LHCN-M2 (cell line): Measurements from ENCODE around the gene ZNF534. TPM values are rescaled to one million over a fixed set of nuclear protein-coding genes. Genes with fewer than 3 reads are reported as not detected.
"Not testable (repeated sequence)": the region's sequence is repeated elsewhere in the genome, so short reads cannot be mapped to it uniquely, and the experiment has no call there.

Experiments
- DNase-seq: peaks from one replicate; pipeline ENCODE4 v3.0.0-alpha.2; 2012; ENCODE audit warnings: low read depth
- polyA plus RNA-seq: library from polyadenylated mRNA; unstranded; fragments of >200 nt; gene quantifications from one replicate; pipeline ENCODE4 v1.2.1, GENCODE V29; 2012; ENCODE audit warnings: missing spikeins
- total RNA-seq: library from RNA; depleted of rRNA; stranded (reverse); fragments of >200 nt; gene quantifications from 2 replicates; pipeline ENCODE4 v1.2.3, GENCODE V29; 2014; rRNA removed

ZNF534 gene
- not detected in 2 replicates for total RNA-seq
- polyA plus RNA-seq, result not detected

GRCh38 chr19:52428937-52429336 is at the start of gene ZNF534:
Gene ZNF534 (plus strand): TSS chr19:52429148. CDS start chr19:52431475, 2,327 bp downstream.
- no peak for DNase-seq

- no peak for DNase-seq
Observed at GRCh38 chr19:52391135-52391534, 37.8 kb upstream of the ZNF534 start.

- DNase-seq, result peak; percentile 84
Observed at GRCh38 chr19:52397310-52398080, 31.5 kb upstream of the ZNF534 start, which contains the start of gene ZNF528. Gene ZNF528 (plus strand): TSS chr19:52397849. CDS start chr19:52402014, 4,165 bp downstream.

GRCh38 chr19:52398081-52398441 is 30.9 kb upstream of the ZNF534 start:
- DNase-seq, result peak; percentile 13

- no peak for DNase-seq
Observed at GRCh38 chr19:52410276-52410675, 18.7 kb upstream of the ZNF534 start.

GRCh38 chr19:52415711-52416110 is 13.2 kb upstream of the ZNF534 start:
- no peak for DNase-seq

GRCh38 chr19:52442179-52442578 is 13.2 kb downstream of the ZNF534 start:
- no peak for DNase-seq

- no peak for DNase-seq
Observed at GRCh38 chr19:52444506-52444905, 15.6 kb downstream of the ZNF534 start.

- no peak for DNase-seq
Observed at GRCh38 chr19:52451241-52451640, 22.3 kb downstream of the ZNF534 start.

- peak; percentile 86 for DNase-seq
Observed at GRCh38 chr19:52453324-52454094, 24.6 kb downstream of the ZNF534 start, which contains the start of gene ZNF578. Gene ZNF578 (plus strand): TSS chr19:52453553. CDS start chr19:52501846, 48,293 bp downstream.

- no peak for DNase-seq
Observed at GRCh38 chr19:52464798-52465470, 36.0 kb downstream of the ZNF534 start.

GRCh38 chr19:52473655-52474350 is 44.9 kb downstream of the ZNF534 start:
- no peak for DNase-seq

- no peak for DNase-seq
Observed at GRCh38 chr19:52474351-52475127, 45.6 kb downstream of the ZNF534 start.

- not testable (repeated sequence) for DNase-seq
Observed at GRCh38 chr19:52484111-52484743, 55.3 kb downstream of the ZNF534 start.

- DNase-seq, result not testable (repeated sequence)
Observed at GRCh38 chr19:52485064-52485463, 56.1 kb downstream of the ZNF534 start.

- DNase-seq, result not testable (repeated sequence)
Observed at GRCh38 chr19:52485561-52486240, 56.8 kb downstream of the ZNF534 start.

- DNase-seq, result no peak
Observed at GRCh38 chr19:52492201-52492993, 63.4 kb downstream of the ZNF534 start.

GRCh38 chr19:52492994-52493470 is 64.1 kb downstream of the ZNF534 start:
- DNase-seq, result no peak
